Ectodermal cell (in vitro differentiated cells): Measurements from ENCODE around the gene TRIM44.
"Not testable (repeated sequence)": the region's sequence is repeated elsewhere in the genome, so short reads cannot be mapped to it uniquely, and the experiment has no call there.

Source experiments
- H3K27ac ChIP-seq: 2 replicates; pipeline ENCODE4 v1.7.0; 2013; ENCODE audit warnings: mild to moderate bottlenecking, low read depth, low read length; ENCODE audit not compliant: insufficient read depth, poor library complexity, severe bottlenecking
- H3K27me3 ChIP-seq: 2 replicates; pipeline ENCODE4 v1.7.0; 2013; ENCODE audit warnings: mild to moderate bottlenecking, low read length; ENCODE audit not compliant: insufficient read depth, control insufficient read depth, poor library complexity, severe bottlenecking
- H3K36me3 ChIP-seq: one replicate; pipeline ENCODE4 v1.7.0; 2013; ENCODE audit warnings: low read length; ENCODE audit not compliant: control insufficient read depth, insufficient read depth
- H3K4me1 ChIP-seq: one replicate; pipeline ENCODE4 v1.7.0; 2013; ENCODE audit warnings: low read length; ENCODE audit not compliant: control insufficient read depth, insufficient read depth
- H3K4me3 ChIP-seq: 2 replicates; pipeline ENCODE4 v1.7.0; 2013; ENCODE audit warnings: low read depth, low read length, control low read depth; ENCODE audit not compliant: insufficient read depth
- H3K9me3 ChIP-seq: 2 replicates; pipeline ENCODE4 v1.7.0; 2013; ENCODE audit warnings: mild to moderate bottlenecking, low read length, moderate library complexity; ENCODE audit not compliant: control insufficient read depth
- WGBS, 2 experiments: methylation state at CpG; one replicate each; pipeline ENCODE4 v1.1.7; 2013; ENCODE audit warnings: missing lambda C conversion rate in 2 of 2; 5-methylcytosine and 5-hydroxymethylcytosine counted together

Gene TRIM44

GRCh38 chr11:35654711-35655110, 7.9 kb upstream of the TRIM44 start:
- H3K4me1 ChIP-seq = peaks cover 10% of the 10 kb centered on the region
- H3K4me3 ChIP-seq = no peak overlapping the region
- H3K36me3 ChIP-seq = no peaks in the 10 kb centered on the region
- H3K9me3 ChIP-seq = no peaks in the 10 kb centered on the region
- 18 to 23% methylated on average over 6 of the region's 6 CpGs for WGBS, 2 experiments
- H3K27me3 ChIP-seq = peaks cover 26% of the 10 kb centered on the region
- H3K27ac ChIP-seq = no peak overlapping the region

- H3K9me3 ChIP-seq = no peaks in the 10 kb centered on the region
- H3K4me3 ChIP-seq = no peak overlapping the region
- H3K36me3 ChIP-seq = no peaks in the 10 kb centered on the region
- H3K4me1 ChIP-seq = peaks cover 10% of the 10 kb centered on the region
- peaks cover 28% of the 10 kb centered on the region for H3K27me3 ChIP-seq
- no peak overlapping the region for H3K27ac ChIP-seq
- 32 to 67% methylated on average over 1 of the region's 1 CpG for WGBS, 2 experiments
Measured at GRCh38 chr11:35655254-35655653, 7.3 kb upstream of the TRIM44 start.

GRCh38 chr11:35655856-35656255, 6.7 kb upstream of the TRIM44 start:
- Histone ChIP-seq H3K27me3 (peaks cover 33% of the 10 kb centered on the region), H3K27ac (no peak overlapping the region), H3K36me3 (no peaks in the 10 kb centered on the region), H3K4me3 (no peak overlapping the region), H3K9me3 (no peaks in the 10 kb centered on the region), H3K4me1 (peaks cover 10% of the 10 kb centered on the region)
- 84 to 85% methylated on average over 4 of the region's 4 CpGs for WGBS, 2 experiments

- Histone ChIP-seq H3K4me1 (peaks cover 10% of the 10 kb centered on the region), H3K9me3 (no peaks in the 10 kb centered on the region), H3K27me3 (peaks cover 53% of the 10 kb centered on the region), H3K36me3 (no peaks in the 10 kb centered on the region), H3K4me3 (no peak overlapping the region), H3K27ac (no peak overlapping the region)
- 69 to 86% methylated on average over 2 to 3 of the region's 3 CpGs for WGBS, 2 experiments
Measured at GRCh38 chr11:35658020-35658948, 4.3 kb upstream of the TRIM44 start.

- H3K27ac ChIP-seq = no peak overlapping the region
Measured at GRCh38 chr11:35661534-35661933, 1.0 kb upstream of the TRIM44 start.

GRCh38 chr11:35662061-35662648, 420 bp upstream of the TRIM44 start:
- peaks cover 18% of the 10 kb centered on the region for H3K36me3 ChIP-seq
- peaks cover 3% of the 10 kb centered on the region for H3K9me3 ChIP-seq
- H3K27me3 ChIP-seq = peaks cover 47% of the 10 kb centered on the region
- H3K4me1 ChIP-seq = no peaks in the 10 kb centered on the region
- 19% methylated on average over 12 of the region's 12 CpGs for WGBS, 2 experiments
- peak overlapping the region; percentile 57 for H3K4me3 ChIP-seq
- H3K27ac ChIP-seq = peak overlapping the region; percentile 38

More at GRCh38 chr11:35661534-35661933, 1.0 kb upstream of the TRIM44 start:
- no peak overlapping the region for H3K4me3 ChIP-seq
- WGBS, 2 experiments = 83 to 91% methylated on average over 4 of the region's 5 CpGs
- H3K36me3 ChIP-seq = peaks cover 18% of the 10 kb centered on the region
- H3K9me3 ChIP-seq = peaks cover 3% of the 10 kb centered on the region
- H3K4me1 ChIP-seq = no peaks in the 10 kb centered on the region
- peaks cover 50% of the 10 kb centered on the region for H3K27me3 ChIP-seq

- peaks cover 3% of the 10 kb centered on the region for H3K9me3 ChIP-seq
- peaks cover 37% of the 10 kb centered on the region for H3K27me3 ChIP-seq
- H3K27ac ChIP-seq = no peak overlapping the region
- H3K36me3 ChIP-seq = peaks cover 18% of the 10 kb centered on the region
- no peaks in the 10 kb centered on the region for H3K4me1 ChIP-seq
- 86 to 91% methylated on average over 10 of the region's 10 CpGs for WGBS, 2 experiments
- peak overlapping the region; percentile 57 for H3K4me3 ChIP-seq
Measured at GRCh38 chr11:35663408-35663702, 780 bp downstream of the TRIM44 start.

GRCh38 chr11:35664977-35665441, 2.4 kb downstream of the TRIM44 start:
- Histone ChIP-seq H3K27me3 (peaks cover 31% of the 10 kb centered on the region), H3K4me1 (no peaks in the 10 kb centered on the region), H3K4me3 (no peak overlapping the region), H3K9me3 (peaks cover 3% of the 10 kb centered on the region), H3K36me3 (peaks cover 18% of the 10 kb centered on the region), H3K27ac (no peak overlapping the region)
- WGBS, 2 experiments = 96 to 99% methylated on average over 5 of the region's 5 CpGs

GRCh38 chr11:35667257-35667656, 4.7 kb downstream of the TRIM44 start:
- Histone ChIP-seq H3K27ac (no peak overlapping the region), H3K36me3 (peaks cover 18% of the 10 kb centered on the region), H3K27me3 (peaks cover 11% of the 10 kb centered on the region), H3K4me1 (no peaks in the 10 kb centered on the region), H3K9me3 (peaks cover 3% of the 10 kb centered on the region), H3K4me3 (no peak overlapping the region)
- 67 to 95% methylated on average over 1 of the region's 1 CpG for WGBS, 2 experiments

GRCh38 chr11:35668350-35668749, 5.8 kb downstream of the TRIM44 start:
- 89 to 100% methylated on average over 3 of the region's 3 CpGs for WGBS, 2 experiments
- not testable (repeated sequence) for H3K9me3 ChIP-seq

More at GRCh38 chr11:35668350-35668749, 5.8 kb downstream of the TRIM44 start:
- H3K4me1 ChIP-seq, H3K27me3 ChIP-seq, H3K27ac ChIP-seq, H3K4me3 ChIP-seq: not testable (repeated sequence)
- peaks cover 18% of the 10 kb centered on the region for H3K36me3 ChIP-seq
